ENCODE results near the gene DUSP16.
"Not testable (repeated sequence)": the region's sequence is repeated elsewhere in the genome, so short reads cannot be mapped to it uniquely, and the experiment has no call there.

Gene DUSP16, protein sequence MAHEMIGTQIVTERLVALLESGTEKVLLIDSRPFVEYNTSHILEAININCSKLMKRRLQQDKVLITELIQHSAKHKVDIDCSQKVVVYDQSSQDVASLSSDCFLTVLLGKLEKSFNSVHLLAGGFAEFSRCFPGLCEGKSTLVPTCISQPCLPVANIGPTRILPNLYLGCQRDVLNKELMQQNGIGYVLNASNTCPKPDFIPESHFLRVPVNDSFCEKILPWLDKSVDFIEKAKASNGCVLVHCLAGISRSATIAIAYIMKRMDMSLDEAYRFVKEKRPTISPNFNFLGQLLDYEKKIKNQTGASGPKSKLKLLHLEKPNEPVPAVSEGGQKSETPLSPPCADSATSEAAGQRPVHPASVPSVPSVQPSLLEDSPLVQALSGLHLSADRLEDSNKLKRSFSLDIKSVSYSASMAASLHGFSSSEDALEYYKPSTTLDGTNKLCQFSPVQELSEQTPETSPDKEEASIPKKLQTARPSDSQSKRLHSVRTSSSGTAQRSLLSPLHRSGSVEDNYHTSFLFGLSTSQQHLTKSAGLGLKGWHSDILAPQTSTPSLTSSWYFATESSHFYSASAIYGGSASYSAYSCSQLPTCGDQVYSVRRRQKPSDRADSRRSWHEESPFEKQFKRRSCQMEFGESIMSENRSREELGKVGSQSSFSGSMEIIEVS

DNA sequence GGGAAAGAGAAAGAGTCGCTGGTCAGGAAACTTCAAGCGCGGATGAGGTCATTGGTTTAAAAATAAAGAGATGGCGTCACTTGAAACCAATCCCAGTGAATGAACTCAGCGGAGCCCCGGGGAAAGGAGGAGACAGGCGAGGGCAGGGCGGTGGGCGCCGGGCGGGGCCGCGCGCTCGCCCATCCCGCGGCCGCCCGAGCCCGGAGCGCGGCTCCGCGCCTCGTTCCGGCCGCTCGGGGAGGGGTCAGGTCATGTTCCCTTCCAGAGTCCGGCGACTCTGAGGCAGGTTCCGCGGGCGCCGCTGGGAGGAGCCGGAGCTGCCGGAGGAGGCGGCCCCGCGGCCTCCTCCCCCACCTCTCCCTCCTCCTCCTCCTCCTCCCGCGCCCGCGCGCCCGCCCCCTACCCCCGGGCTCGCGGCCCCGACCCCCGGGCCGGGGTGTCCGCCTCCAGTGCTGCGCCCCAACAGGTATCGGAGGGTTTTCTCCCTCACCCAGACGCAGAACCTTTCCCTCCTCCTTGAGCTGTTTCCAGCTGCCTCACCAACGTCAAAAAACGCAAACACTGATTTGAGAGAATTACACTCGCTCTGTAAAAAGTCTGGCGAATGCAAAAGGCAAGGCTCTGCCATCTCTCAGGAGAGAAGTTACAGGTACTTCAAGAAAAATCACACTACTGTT is at the start of gene DUSP16:
Gene DUSP16, minus strand, starts transcription at position 279 of the 677 bp plus-strand sequence. CDS start 41,765 bp downstream, outside the sequence.
- peak; percentile 93 for DNase-seq
- in situ Hi-C loops (cut with MboI; ENCODE audit: low pct_unique_long_range_greater_than_20kb, low sequenced_read_pairs) = no loop called here

DNA sequence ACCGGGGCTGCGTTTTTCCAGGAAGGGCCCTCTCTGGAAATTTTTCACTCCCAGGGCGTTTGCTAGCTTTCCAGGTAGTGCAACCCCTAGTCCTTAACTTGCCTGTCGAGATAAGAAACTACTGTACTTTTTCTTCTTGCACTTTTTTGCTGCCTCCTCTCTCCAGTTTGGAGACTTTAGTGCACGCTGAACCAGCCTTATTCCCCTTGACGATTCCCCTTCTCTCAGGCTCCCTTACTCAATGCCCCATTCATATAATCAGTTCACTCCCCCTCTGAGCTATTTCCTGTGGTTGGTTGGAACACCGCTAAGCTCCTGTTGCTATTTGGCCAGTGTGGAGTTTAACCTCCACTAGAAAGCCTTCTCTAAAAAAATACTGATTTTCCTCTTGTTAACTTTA is 49.7 kb upstream of the DUSP16 start:
- in situ Hi-C loops (cut with MboI; ENCODE audit: low pct_unique_long_range_greater_than_20kb, low sequenced_read_pairs) = loop anchor here (25.0 kb wide), 1 partner anchor 100 kb away; the partner anchor contains the start of gene CDKN1B
- DNase-seq = peak; percentile 63

DNA sequence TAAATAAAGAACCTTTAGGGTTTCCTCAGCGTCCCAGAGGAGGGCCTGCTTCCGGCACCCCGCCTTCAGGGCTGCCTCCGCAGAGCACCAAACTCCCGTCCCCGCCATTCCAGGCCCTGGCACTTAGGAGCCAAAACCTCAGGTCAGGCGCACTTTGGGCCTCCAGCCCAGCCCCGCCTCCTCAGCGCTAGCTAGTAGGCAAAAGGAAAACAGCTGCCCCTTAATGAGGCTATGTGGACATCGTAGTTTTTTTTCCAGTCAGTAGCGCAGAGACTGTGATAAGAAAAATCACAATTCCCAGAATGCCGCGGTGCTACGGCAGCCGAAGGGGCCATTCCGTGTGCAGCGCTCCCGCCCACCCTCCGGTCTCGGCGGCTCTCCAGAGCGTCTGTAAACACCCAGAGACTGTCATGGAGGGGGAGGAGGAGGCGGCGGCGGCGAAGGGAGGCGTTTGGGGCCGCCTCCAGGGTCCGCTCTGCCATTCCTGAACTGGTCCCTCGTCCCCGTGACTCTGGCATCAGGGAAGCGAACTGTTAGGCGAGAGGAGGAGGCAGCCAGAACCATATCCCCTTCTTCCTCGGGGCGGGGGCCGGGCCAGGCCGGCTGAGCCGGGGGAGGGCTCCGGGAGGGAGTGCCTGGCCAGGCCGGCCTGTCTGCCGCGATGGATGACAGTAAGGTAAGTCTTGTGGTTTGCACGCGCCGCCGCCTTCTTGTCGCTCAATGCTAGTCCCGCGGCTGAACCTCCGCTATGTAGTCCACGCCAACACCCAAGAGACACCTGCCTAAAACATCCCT is 49.0 kb upstream of the DUSP16 start, which contains the start of gene CREBL2:
Gene CREBL2, plus strand, starts transcription at position 365 of the 795 bp plus-strand sequence. Its CDS starts 297 bp downstream, at position 662.
- in situ Hi-C loops (cut with MboI; ENCODE audit: low pct_unique_long_range_greater_than_20kb, low sequenced_read_pairs) = loop anchor here (25.0 kb wide), 1 partner anchor 101 kb away; the partner anchor contains the start of gene CDKN1B
- DNase-seq = peak; percentile 96

DNA sequence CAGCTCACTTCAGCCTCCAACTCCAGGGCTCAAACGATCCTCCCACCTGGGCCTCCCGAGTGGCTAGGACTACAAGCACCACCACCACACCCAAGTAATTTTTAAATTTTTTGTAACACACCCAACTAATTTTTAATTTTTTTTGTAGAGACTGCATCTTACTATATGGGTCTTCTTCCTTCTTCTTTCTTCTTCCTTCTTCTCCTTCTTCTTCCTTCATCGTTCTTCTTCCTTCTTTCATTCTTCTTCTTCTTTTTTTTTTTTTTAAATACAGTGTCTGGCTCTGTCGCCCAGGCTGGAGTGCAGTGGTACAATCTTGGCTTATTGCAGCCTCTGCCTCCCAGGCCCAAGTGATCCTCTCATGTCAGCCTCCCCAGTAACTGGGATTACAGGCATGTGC is 48.0 kb upstream of the DUSP16 start:
- no peak for DNase-seq
- in situ Hi-C loops (cut with MboI; ENCODE audit: low pct_unique_long_range_greater_than_20kb, low sequenced_read_pairs) = loop anchor here (25.0 kb wide), 1 partner anchor 102 kb away; the partner anchor contains the start of gene CDKN1B

DNA sequence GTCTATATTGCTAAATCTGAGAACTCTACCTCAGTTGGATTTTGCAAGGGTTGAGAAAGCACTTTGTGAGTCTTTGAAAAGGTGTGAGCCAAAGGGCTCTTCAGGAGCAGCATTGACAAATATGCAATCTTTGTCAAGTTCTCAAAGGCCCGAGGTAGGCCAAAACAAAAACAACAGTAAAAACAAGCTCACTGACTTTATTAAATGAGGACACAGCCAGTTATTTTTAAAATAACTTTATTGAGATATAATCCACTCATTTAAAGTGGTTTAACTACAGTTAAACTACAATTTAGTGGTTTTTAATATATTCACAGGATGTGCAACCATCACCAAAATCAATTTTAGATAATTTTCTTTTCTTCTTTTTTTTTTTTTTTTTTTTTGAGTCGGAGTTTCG is 47.0 kb upstream of the DUSP16 start:
- in situ Hi-C loops (cut with MboI; ENCODE audit: low pct_unique_long_range_greater_than_20kb, low sequenced_read_pairs) = loop anchor here (25.0 kb wide), 1 partner anchor 103 kb away; the partner anchor contains the start of gene CDKN1B
- no peak for DNase-seq

DNA sequence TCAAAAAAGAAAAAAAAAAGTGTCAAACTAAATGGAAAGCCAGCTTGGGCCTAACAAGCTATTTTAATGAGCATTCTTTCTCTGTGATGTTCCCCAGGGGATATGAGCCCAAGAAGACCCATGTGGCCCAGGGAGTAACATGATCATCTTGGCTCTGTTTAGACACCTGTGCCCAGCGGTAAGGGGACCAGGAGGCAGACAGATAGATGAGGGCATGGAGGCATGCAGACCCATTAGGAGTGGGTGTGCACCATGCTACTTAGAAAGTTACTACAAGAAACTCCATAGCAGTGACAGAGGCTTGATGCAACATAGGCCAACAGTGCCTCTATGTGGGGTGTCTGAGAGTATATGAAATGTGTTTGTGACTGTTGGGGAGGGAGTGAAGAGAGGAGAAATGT is 45.9 kb upstream of the DUSP16 start:
- in situ Hi-C loops (cut with MboI; ENCODE audit: low pct_unique_long_range_greater_than_20kb, low sequenced_read_pairs) = loop anchor here (25.0 kb wide), 1 partner anchor 104 kb away; the partner anchor contains the start of gene CDKN1B
- DNase-seq = peak; percentile 12

DNA sequence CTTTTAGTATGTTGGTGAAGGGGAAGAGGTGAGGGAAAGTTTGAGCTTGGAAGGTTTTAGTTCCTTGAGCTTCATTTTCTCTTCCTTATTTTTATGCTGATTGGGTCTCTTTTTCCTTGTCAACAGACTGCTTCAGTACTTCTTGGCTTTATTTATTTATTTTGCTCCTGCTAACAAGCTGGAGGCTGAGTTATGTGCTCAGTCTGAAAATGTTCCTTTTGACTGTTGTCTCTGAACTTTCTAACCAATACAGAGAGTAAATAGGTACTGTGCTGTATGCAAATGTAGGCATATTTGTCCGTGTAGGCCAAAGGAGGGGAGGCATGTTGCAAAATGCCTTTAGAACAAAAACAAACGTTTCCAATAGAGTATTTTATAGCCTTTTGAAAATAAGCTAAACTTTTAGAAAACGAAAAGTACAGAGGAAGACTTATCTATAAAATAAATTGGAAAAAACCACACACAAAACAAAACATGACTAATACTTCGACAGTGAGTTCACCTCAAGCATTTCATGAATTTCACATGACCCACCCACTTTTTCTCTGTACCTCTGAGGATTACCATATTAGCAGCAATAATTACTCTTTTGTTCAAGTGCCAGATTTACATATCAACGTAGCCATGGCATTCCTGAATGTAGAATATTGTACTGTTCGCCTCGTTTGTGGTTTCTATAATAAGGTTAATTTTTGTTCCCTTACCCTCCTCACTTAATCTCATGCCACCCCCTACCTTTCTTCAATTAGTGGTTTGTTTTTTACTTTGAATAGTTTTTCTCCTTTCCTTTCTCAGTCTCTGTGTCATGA is 44.3 kb upstream of the DUSP16 start:
- in situ Hi-C loops (cut with MboI; ENCODE audit: low pct_unique_long_range_greater_than_20kb, low sequenced_read_pairs) = loop anchor here (25.0 kb wide), 1 partner anchor 105 kb away; the partner anchor contains the start of gene CDKN1B
- no peak for DNase-seq

DNA sequence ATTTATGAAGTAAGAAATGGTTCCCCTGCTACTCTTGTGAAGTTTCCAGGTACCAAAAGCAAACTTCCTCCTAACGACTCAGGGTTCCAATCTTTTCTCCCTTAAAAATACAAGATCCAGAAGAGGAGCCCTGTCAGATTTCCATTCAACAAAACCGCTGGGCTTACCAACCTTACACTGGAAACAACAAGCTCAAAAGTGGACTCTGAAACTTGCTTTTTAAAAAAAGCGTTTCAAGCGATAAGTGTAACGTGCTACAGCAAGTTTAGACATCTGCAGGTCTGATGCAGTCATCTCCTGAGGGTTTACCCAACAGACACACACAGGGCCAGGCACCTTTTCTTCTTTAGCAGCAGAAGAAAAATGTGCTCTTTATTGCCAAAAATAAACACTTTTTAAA is 42.1 kb upstream of the DUSP16 start:
- DNase-seq = no peak
- in situ Hi-C loops (cut with MboI; ENCODE audit: low pct_unique_long_range_greater_than_20kb, low sequenced_read_pairs) = loop anchor here (25.0 kb wide), 1 partner anchor 108 kb away; the partner anchor contains the start of gene CDKN1B

DNA sequence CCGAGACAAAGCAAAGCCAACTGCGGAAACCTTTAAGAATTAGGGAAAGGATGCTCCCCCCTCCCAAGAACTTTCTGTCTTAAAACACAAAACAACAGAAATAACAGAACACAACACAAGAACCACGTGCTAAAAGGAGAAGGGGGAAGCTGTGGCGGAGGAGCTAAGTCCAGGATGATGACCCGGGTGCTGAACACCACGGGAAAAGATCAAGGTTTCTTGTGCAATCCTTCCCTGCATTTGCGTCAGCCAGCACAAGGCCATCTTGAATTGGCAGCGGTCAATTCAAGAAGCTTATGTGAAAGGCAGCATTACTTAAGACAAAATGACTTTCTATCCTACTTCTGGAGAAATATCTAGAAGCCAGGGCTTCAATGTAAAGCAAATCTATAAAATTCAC is 38.0 kb upstream of the DUSP16 start:
- DNase-seq = peak; percentile 44
- in situ Hi-C loops (cut with MboI; ENCODE audit: low pct_unique_long_range_greater_than_20kb, low sequenced_read_pairs) = loop anchor here (25.0 kb wide), 1 partner anchor 112 kb away; the partner anchor contains the start of gene CDKN1B

DNA sequence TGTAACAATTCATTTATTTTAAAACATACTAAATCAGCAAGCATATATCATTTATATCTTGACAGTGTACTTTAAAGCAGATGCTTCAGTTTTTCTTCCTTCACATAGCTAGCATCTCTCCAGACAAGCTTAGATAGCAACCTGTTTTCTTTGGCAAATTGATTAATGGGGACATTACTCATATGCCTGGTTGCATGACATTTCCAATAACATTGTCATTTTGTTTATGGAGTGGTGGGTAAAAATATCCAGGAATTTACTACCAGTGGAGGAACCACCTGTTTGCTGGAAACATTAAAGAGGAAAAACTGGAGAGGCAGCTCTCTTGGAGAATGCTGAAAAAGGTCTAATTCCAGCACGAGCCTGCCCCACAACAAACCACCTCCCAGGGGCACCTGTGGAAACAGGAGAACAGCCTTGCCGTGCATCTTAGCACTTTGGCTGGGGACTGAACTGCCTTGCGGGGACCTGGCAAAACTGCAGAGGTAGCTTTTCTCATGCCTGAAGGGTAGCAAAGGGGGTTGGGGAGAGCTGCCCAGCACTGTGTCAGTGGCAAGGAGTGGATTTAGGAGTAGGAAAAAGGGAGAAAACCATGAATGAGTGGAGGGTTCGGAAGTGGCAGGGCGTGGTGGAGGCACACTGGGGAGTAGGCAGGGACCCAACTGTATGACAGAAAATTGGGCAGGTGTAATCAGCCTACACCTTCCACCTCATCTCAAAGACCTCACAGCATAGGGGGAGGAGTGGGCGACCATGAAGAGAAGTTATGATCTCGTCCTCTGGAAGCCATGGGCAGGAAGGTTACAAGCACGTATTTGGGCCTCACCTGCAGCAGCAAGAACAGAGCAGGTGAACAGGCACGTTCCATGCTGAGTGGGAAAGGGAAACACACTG is 37.3 kb upstream of the DUSP16 start:
- in situ Hi-C loops (cut with MboI; ENCODE audit: low pct_unique_long_range_greater_than_20kb, low sequenced_read_pairs) = loop anchor here (25.0 kb wide), 1 partner anchor 112 kb away; the partner anchor contains the start of gene CDKN1B
- no peak for DNase-seq

DNA sequence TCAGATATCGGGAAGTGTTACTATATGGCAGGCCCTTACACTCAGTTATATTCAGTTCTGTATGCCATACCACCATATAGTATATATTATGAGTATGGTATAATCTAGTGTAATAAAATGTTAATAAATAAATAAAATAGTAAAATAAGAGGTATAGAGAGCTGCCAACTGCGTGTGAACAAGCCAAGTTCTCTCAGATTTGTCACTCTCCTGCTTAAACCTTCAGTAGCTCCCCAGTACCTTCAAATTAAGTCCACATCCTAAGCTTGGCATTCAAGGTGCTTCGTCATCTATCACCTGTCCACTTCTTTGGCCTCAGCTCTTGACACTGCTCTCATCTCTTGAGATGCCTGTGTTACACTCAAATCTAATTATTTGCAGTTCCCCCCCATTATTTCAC is 36.2 kb upstream of the DUSP16 start:
- in situ Hi-C loops (cut with MboI; ENCODE audit: low pct_unique_long_range_greater_than_20kb, low sequenced_read_pairs) = no loop called here
- DNase-seq = no peak

DNA sequence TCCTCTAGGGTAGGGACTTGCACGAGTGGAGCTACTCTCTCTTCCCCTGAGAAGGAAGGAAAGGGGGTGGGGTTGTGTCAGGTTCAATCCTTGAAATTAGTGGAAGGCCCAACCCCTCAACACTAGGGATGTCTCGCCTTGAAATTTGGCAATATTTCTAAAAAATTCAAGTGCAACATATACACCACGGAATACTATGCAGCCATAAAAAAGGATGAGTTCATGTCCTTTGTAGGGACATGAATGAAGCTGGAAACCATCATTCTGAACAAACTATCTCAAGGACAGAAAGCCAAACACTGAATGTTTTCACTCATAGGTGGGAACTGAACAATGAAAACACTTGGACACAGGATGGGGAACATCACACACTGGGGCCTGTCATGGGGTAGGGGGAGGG is 33.9 kb upstream of the DUSP16 start:
- in situ Hi-C loops (cut with MboI; ENCODE audit: low pct_unique_long_range_greater_than_20kb, low sequenced_read_pairs) = not testable (repeated sequence)

DNA sequence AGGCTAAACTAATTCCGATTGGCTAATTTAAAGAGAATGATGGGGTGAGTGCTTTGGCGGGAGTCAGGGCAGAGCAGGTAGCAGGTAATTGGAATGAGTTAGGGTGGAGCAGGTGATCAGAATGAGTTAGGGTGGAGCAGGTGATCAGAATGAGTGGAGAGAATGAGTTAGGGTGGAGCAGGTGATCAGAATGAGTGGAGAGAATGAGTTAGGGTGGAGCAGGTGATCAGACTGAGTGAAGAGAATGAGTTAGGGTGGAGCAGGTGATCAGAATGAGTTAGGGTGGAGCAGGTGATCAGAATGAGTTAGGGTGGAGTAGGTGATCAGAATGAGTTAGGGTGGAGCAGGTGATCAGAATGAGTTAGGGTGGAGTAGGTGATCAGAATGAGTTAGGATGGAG is 33.3 kb upstream of the DUSP16 start:
- in situ Hi-C loops (cut with MboI; ENCODE audit: low pct_unique_long_range_greater_than_20kb, low sequenced_read_pairs); DNase-seq: not testable (repeated sequence)

More for the DNA sequence above, 33.9 kb upstream of the DUSP16 start:
- not testable (repeated sequence) for DNase-seq

DNA sequence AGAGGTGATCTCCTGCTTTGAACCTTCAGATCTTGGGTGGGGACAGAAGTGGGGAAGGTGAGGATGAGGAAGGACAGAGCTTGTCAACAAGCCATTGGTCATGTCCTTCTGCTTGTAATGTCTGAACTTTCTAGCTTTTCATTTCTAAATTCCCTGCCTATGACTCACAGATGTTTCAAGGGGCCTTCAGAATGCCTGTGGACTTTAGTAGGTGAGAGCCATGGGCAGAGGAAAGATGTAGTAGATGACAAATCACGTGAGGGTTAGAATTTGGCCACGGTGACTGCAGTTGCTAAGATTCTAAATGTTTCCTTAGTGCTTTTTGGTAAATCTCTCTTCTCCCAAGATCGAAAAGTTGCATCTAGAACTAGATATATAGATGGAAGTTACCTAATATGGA is 30.3 kb upstream of the DUSP16 start:
- DNase-seq = no peak
- in situ Hi-C loops (cut with MboI; ENCODE audit: low pct_unique_long_range_greater_than_20kb, low sequenced_read_pairs) = no loop called here

DNA sequence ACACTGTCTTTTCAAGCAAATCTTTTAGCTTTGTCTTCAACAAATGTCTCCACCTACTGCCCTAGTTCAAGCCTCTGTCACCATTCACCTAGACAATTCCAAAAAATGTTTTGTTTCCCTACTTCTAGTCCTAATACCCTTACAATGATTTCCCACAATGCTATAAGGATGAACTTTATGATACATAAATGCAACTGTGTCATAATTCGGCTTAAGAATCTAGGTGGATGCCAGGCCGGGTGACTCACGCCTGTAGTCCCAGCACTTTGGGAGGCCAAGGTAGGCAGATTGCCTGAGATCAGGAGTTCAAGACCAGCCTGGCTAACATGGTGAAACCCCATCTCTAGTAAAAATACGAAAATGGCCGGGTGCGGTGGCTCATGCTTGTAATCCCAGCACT is 28.3 kb upstream of the DUSP16 start:
- in situ Hi-C loops (cut with MboI; ENCODE audit: low pct_unique_long_range_greater_than_20kb, low sequenced_read_pairs) = no loop called here
- DNase-seq = no peak

DNA sequence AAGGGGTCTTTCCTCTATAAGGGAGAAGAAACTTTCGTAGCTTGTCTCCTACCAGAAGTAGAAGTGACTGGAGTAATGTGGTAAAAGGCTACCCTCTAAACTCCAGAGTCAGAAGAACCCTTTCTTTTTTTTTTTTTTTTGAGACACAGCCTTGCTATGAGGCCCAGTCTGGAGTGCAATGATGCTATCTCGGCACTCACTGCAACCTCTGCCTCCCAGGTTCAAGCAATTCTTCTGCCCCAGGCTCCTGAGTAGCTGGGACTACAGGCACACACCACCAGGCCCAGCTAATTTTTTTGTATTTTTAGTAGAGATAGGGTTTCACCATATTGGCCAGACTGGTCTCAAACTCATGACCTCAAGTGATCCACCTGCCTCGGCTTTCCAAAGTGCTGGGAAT is 25.8 kb upstream of the DUSP16 start:
- DNase-seq; in situ Hi-C loops (cut with MboI; ENCODE audit: low pct_unique_long_range_greater_than_20kb, low sequenced_read_pairs): not testable (repeated sequence)

DNA sequence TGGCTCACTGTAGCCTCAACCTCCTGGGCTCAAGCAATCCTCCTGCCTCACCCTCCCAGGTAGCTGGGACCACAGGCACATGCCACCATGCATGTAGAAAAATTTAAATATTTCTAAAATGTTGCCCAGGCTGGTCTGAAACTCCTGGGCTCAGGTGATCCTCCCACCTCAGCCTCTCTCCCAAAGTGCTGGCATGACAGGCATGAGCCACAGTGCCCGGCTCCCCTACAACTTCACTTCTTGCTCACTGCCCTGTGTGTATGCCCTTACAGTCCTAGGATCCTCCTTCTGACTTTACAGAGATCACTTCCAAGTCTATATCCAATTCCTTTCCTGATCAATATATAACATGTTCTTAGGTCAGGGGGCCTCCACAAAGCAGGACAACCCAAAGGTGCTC is 25.2 kb upstream of the DUSP16 start:
- in situ Hi-C loops (cut with MboI; ENCODE audit: low pct_unique_long_range_greater_than_20kb, low sequenced_read_pairs) = no loop called here
- no peak for DNase-seq

Data from KBM-7 (cell line).